Measurements from ENCODE around the gene TSHZ2.

The TSHZ2 gene

DNA sequence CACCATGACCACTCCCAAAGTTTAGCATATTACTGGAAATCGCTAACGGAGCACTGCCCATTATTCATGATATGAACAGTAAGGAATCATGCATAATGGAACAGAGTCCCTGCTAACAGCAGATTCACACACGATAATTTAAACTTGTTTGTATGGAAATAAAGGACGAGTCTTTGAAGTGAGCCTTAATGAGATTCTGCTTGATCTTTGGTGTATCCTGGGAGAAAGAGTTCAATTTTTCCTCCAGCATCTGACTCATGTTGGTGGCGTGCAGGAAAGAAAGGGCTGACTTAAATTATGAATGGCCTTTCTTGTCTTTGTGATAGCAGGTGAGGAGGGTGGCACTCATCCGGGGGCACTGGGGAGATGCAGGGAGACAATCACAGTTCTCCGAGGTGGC lies 426.9 kb downstream of the TSHZ2 start:
- no peak for DNase-seq (ENCODE audit: extremely low read depth, low read depth)
- no peak for TF ChIP-seq CTCF (IDR thresholded peaks at IDR 0.05; ENCODE audit: low read depth, low read length)

- DNase-seq (ENCODE audit: extremely low read depth, low read depth): no peak
Measured at GRCh38 chr20:53399592-53400335, 427.6 kb downstream of the TSHZ2 start.

DNA sequence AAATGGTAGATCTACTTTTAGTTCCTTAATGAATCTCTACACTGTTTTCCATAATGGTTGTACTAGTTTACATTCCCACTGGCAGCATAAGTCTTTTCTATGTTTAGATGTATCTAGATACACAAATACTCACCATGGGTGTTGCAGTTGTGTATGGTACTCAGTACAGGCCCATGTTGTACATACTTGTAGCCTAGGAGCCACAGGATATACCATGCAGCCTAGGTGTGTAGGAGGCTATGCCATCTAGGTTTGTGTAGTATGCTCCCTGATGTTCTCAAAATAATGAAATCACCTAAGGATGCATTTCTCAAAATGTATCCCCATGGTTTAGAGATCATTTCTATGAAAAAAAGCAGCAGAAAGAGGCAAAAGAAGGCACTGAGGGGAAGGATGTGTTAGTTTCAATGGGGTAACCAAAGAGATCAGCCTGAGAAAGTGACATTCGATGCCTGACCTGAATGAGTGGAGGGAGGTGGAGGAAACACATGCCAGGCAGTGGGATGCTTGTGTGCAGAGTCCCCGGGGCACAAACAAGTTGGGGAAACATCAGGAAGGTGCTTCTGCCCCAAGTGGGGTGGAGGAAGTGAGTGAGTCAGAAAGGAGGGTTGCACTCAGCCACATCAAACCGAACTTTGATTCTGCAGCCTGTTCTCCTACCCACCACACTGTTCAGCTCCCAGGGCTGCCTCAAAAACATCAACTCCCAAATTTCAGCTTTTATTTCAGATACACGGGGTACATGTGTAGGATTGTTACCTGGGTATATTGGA lies 430.3 kb downstream of the TSHZ2 start:
- no peak for TF ChIP-seq CTCF (IDR thresholded peaks at IDR 0.05; ENCODE audit: low read depth, low read length)
- DNase-seq (ENCODE audit: extremely low read depth, low read depth): no peak

More at GRCh38 chr20:53399592-53400335, 427.6 kb downstream of the TSHZ2 start:
- no peak for TF ChIP-seq CTCF (IDR thresholded peaks at IDR 0.05; ENCODE audit: low read depth, low read length)

DNA sequence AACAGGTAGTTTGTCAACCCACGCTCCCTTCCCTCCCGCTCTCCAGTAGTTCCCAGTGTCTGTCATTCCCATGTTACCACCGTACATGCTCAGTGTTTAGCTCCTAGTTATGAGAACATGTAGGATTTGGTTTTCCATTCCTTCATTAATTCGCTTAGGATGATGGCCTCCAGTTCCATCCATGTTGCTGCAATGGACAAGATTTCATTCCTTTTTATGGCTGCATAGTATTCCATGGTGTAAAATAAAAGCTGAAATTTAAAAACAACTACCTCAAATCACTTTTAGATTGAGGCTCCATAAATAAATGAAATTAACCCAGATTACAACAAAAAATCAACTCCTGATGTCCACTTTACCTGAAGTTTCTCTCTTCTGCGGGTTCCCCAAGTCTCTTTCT lies 430.9 kb downstream of the TSHZ2 start:
- DNase-seq (ENCODE audit: extremely low read depth, low read depth): no peak
- TF ChIP-seq CTCF (IDR thresholded peaks at IDR 0.05; ENCODE audit: low read depth, low read length): no peak

- no peak for TF ChIP-seq CTCF (IDR thresholded peaks at IDR 0.05; ENCODE audit: low read depth, low read length)
- DNase-seq (ENCODE audit: extremely low read depth, low read depth): no peak
Measured at GRCh38 chr20:53405139-53405538, 433.0 kb downstream of the TSHZ2 start.

- no peak for DNase-seq (ENCODE audit: extremely low read depth, low read depth)
- TF ChIP-seq CTCF (IDR thresholded peaks at IDR 0.05; ENCODE audit: low read depth, low read length): no peak
Measured at GRCh38 chr20:53406580-53406979, 434.4 kb downstream of the TSHZ2 start.
